ENCODE results near the gene ARID1B.

ARID1B gene

GRCh38 chr6:156756630-156757610 lies 20.3 kb upstream of the ARID1B start:
- no peaks in the 10 kb centered on the region for H3K27me3 ChIP-seq

GRCh38 chr6:156757849-156758248 lies 19.3 kb upstream of the ARID1B start:
- Histone ChIP-seq H3K4me1 (ENCODE audit: control insufficient read depth in 1 of 2, insufficient read depth in 1 of 2, low read depth in 1 of 2, low read length in 1 of 2) (no peaks in the 10 kb centered on the region), H3K4me3 (ENCODE audit: low read depth in 1 of 2, low read length in 1 of 2) (no peak overlapping the region), H3K36me3 (no peaks in the 10 kb centered on the region), H3K27ac (no peak overlapping the region), H3K27me3 (no peaks in the 10 kb centered on the region), H3K9me3 (no peaks in the 10 kb centered on the region)
- no peak for TF ChIP-seq CTCF (IDR thresholded peaks at IDR 0.05)

More at GRCh38 chr6:156756630-156757610, 20.3 kb upstream of the ARID1B start:
- no peaks in the 10 kb centered on the region for H3K36me3 ChIP-seq
- no peaks in the 10 kb centered on the region for H3K9me3 ChIP-seq
- TF ChIP-seq CTCF (IDR thresholded peaks at IDR 0.05), result no peak
- no peak overlapping the region for H3K4me3 ChIP-seq (ENCODE audit: low read depth in 1 of 2, low read length in 1 of 2)
- H3K27ac ChIP-seq, result no peak overlapping the region
- H3K4me1 ChIP-seq (ENCODE audit: control insufficient read depth in 1 of 2, insufficient read depth in 1 of 2, low read depth in 1 of 2, low read length in 1 of 2), result no peaks in the 10 kb centered on the region

GRCh38 chr6:156760377-156760776 lies 16.8 kb upstream of the ARID1B start:
- Histone ChIP-seq H3K27me3 (no peaks in the 10 kb centered on the region), H3K36me3 (no peaks in the 10 kb centered on the region), H3K4me1 (ENCODE audit: control insufficient read depth in 1 of 2, insufficient read depth in 1 of 2, low read depth in 1 of 2, low read length in 1 of 2) (no peaks in the 10 kb centered on the region), H3K4me3 (ENCODE audit: low read depth in 1 of 2, low read length in 1 of 2) (no peak overlapping the region), H3K9me3 (no peaks in the 10 kb centered on the region), H3K27ac (no peak overlapping the region)
- no peak for TF ChIP-seq CTCF (IDR thresholded peaks at IDR 0.05)

- Histone ChIP-seq H3K9me3 (no peaks in the 10 kb centered on the region), H3K4me3 (ENCODE audit: low read depth in 1 of 2, low read length in 1 of 2) (no peak overlapping the region), H3K36me3 (no peaks in the 10 kb centered on the region), H3K27me3 (no peaks in the 10 kb centered on the region), H3K4me1 (ENCODE audit: control insufficient read depth in 1 of 2, insufficient read depth in 1 of 2, low read depth in 1 of 2, low read length in 1 of 2) (no peaks in the 10 kb centered on the region), H3K27ac (no peak overlapping the region)
- no peak for TF ChIP-seq CTCF (IDR thresholded peaks at IDR 0.05)
These were observed 14.6 kb upstream of the ARID1B start for GRCh38 chr6:156762547-156762946.

GRCh38 chr6:156765117-156765516 lies 12.1 kb upstream of the ARID1B start:
- Histone ChIP-seq H3K9me3 (no peaks in the 10 kb centered on the region), H3K4me1 (ENCODE audit: control insufficient read depth in 1 of 2, insufficient read depth in 1 of 2, low read depth in 1 of 2, low read length in 1 of 2) (peaks cover 0 to 6% of the 10 kb centered on the region in 2 experiments), H3K27ac (no peak overlapping the region), H3K36me3 (no peaks in the 10 kb centered on the region), H3K4me3 (ENCODE audit: low read depth in 1 of 2, low read length in 1 of 2) (no peak overlapping the region), H3K27me3 (no peaks in the 10 kb centered on the region)
- TF ChIP-seq CTCF (IDR thresholded peaks at IDR 0.05), result no peak

All from neutrophil (primary cell).